K562 (cell line): ENCODE results near the gene HAGHL. TPM values are rescaled to one million over a fixed set of nuclear protein-coding genes. Genes with fewer than 3 reads are reported as not detected.

Experiments
- ATAC-seq: fragments of 200-7000 bp; cut with Tn5 transposase; 3 replicates; pipeline ENCODE4 v1.9.1; 2020; ENCODE audit warnings: moderate library complexity
- BruUV-seq: library from RNA; stranded (reverse); fragments of 400-500 nt; replicated peaks from 2 replicates; lab custom pipeline; 2021; lab: Mats Ljungman, UMichigan
- CTCF ChIA-PET: fragments of 300-600 bp; formaldehyde crosslinking; extraction: SDS; loops from one replicate; lab custom pipeline; 2021; ENCODE audit warnings: low intra/inter-chr PET ratio; lab: Yijun Ruan, JAX
- POLR2A ChIA-PET: fragments of 300-600, 350-650 bp; sonication (Branson Sonifier 250); formaldehyde crosslinking; extraction: SDS; loops from one replicate; lab custom pipeline; 2021; ENCODE audit warnings: antibody characterized with exemption, inconsistent platforms; lab: Yijun Ruan, JAX
- DNase-seq, 4 experiments: peaks; one replicate each; pipeline versions ENCODE4 v3.0.0 to v3.0.0-alpha.2; 2011 to 2018; ENCODE audit warnings: low spot score in 3 of 4, mixed read lengths in 3 of 4; ENCODE audit errors: extremely low read depth in 1 of 4
- FAIRE-seq: peaks from 2 replicates; lab custom pipeline; 2011; peaks lifted over from hg19 to GRCh38; lab: Jason Lieb, UNC
- H2AFZ ChIP-seq: 2 replicates; pipeline ENCODE4 v1.6.0; 2011; ENCODE audit warnings: low read depth, low read length, control low read depth, inconsistent platforms
- H3K27ac ChIP-seq: fragments of 200-600 bp; 3 replicates; pipeline ENCODE4 v1.8.0; 2011; ENCODE audit warnings: low read depth, mild to moderate bottlenecking, control low read depth, inconsistent platforms, low read length, moderate library complexity, mixed read lengths; ENCODE audit errors: extremely low read depth
- H3K27me3 ChIP-seq, 2 experiments: fragments of 300-600 bp in 1 of 2; 2 replicates in 1 of 2; 3 replicates in 1 of 2; pipeline versions ENCODE4 v1.6.0 to v1.8.0; 2011; ENCODE audit warnings: inconsistent platforms in 2 of 2, low read length in 2 of 2, mild to moderate bottlenecking in 1 of 2, mixed read lengths in 1 of 2, moderate library complexity in 1 of 2; ENCODE audit not compliant: control insufficient read depth in 2 of 2, insufficient read depth in 2 of 2
- H3K36me3 ChIP-seq: fragments of 300-600 bp; 3 replicates; pipeline ENCODE4 v1.8.0; 2011; ENCODE audit warnings: mild to moderate bottlenecking, low read length, inconsistent platforms; ENCODE audit not compliant: control insufficient read depth, insufficient read depth
- H3K4me1 ChIP-seq, 2 experiments: fragments of 200-600 bp in 1 of 2; replicated peaks in 1 of 2; 2 replicates in 1 of 2; 3 replicates in 1 of 2; pipeline versions ENCODE4 v1.5.1 to v1.8.0; 2011; ENCODE audit warnings: inconsistent platforms in 2 of 2, low read length in 2 of 2, mild to moderate bottlenecking in 1 of 2, mixed read lengths in 1 of 2, moderate library complexity in 1 of 2; ENCODE audit not compliant: control insufficient read depth in 2 of 2, insufficient read depth in 2 of 2
- H3K4me2 ChIP-seq: 2 replicates; pipeline ENCODE4 v1.6.1; 2011; ENCODE audit warnings: low read length, control low read depth, inconsistent platforms, mixed read lengths; ENCODE audit not compliant: insufficient read depth
- H3K4me3 ChIP-seq: fragments of 200-600 bp; sonication (generic), shearing (Covaris generic); 2 replicates; pipeline ENCODE4 v1.5.1; 2016; ENCODE audit warnings: control low read depth, inconsistent platforms
- H3K79me2 ChIP-seq: fragments of 200-600 bp; 3 replicates; pipeline ENCODE4 v1.8.0; 2011; ENCODE audit warnings: low read length, inconsistent platforms; ENCODE audit not compliant: control insufficient read depth, insufficient read depth
- H3K9ac ChIP-seq, 2 experiments: 2 replicates each; pipeline versions ENCODE4 v1.6.0 to v1.6.1; 2011; ENCODE audit warnings: low read depth in 2 of 2, low read length in 2 of 2, control low read depth in 1 of 2, inconsistent platforms in 1 of 2, mild to moderate bottlenecking in 1 of 2, mixed read lengths in 1 of 2; ENCODE audit not compliant: insufficient read depth in 1 of 2
- H3K9me1 ChIP-seq: one replicate; pipeline ENCODE4 v1.6.0; 2011; ENCODE audit warnings: inconsistent platforms, mild to moderate bottlenecking, low read length, moderate library complexity; ENCODE audit not compliant: control insufficient read depth, insufficient read depth
- H3K9me3 ChIP-seq: replicated peaks from 2 replicates; pipeline ENCODE4 v1.5.1; 2011; ENCODE audit warnings: low read depth, low read length, inconsistent platforms; ENCODE audit not compliant: control insufficient read depth, insufficient read depth
- H4K20me1 ChIP-seq: replicated peaks from 2 replicates; pipeline ENCODE4 v1.6.1; 2011; ENCODE audit warnings: low read length, inconsistent platforms, mixed read lengths; ENCODE audit not compliant: control insufficient read depth, insufficient read depth
- CAMTA2 ChIP-seq: fragments of 250-450 bp; sonication (Bioruptor Pico); conservative IDR thresholded peaks from 2 replicates; pipeline ENCODE4 v1.5.1; 2022
- EGR1 ChIP-seq: fragments of 450-650 bp; conservative IDR thresholded peaks from 2 replicates; pipeline ENCODE4 v1.6.1; 2017; ENCODE audit warnings: mild to moderate bottlenecking
- PTBP1 ChIP-seq: fragments of 200-400 bp; formaldehyde crosslinking; IDR thresholded peaks from 2 replicates; pipeline ENCODE4 v1.6.1; 2017; ENCODE audit warnings: low read depth, low read length
- WHSC1 ChIP-seq: IDR thresholded peaks from one replicate; pipeline ENCODE4 v1.6.1; 2012; ENCODE audit warnings: low read length, control low read depth, inconsistent platforms
- ZBTB11 ChIP-seq, 3 experiments: fragments of 200-800 bp in 1 of 3; fragments of 250-450 bp in 1 of 3; fragments of 450-650 bp in 1 of 3; sonication (Bioruptor Pico) in 1 of 3; sonication (Bioruptor generic) in 1 of 3; formaldehyde crosslinking in 1 of 3; IDR thresholded peaks; 2 replicates each; pipeline versions ENCODE4 v1.6.1 to v1.8.0; 2016 to 2022; ENCODE audit warnings: mild to moderate bottlenecking in 2 of 3, missing genetic modification characterization in 2 of 3, missing compliant biosample characterization in 1 of 3, moderate library complexity in 1 of 3
- ZNF282 ChIP-seq: sonication (generic); formaldehyde crosslinking; IDR thresholded peaks from 2 replicates; pipeline ENCODE4 v1.8.1; 2023; ENCODE audit warnings: missing genetic modification reagents
- WGBS: fragments of 100-300 bp; shearing (Covaris generic); methylation state at CpG from one replicate; pipeline ENCODE4 v1.1.6; 2016; ENCODE audit warnings: low coverage, mixed read lengths; ENCODE audit not compliant: insufficient coverage; ENCODE audit errors: missing lambda C conversion rate; 5-methylcytosine and 5-hydroxymethylcytosine counted together
- in situ Hi-C: fragments of 300-500 bp; cut with MboI; formaldehyde crosslinking; loops from 4 replicates; pipeline ENCODE4 v1.15.0; 2018; ENCODE audit warnings: inconsistent platforms, mixed read lengths
- intact Hi-C: fragments of 100-400 bp; cut with micrococcal nuclease; formaldehyde crosslinking; loops from 2 replicates; pipeline ENCODE4 v1.14.2; 2022
- polyA plus RNA-seq, 8 experiments: library from polyadenylated mRNA; depleted of rRNA in 4 of 8; stranded (reverse) in 5 of 8; unstranded in 3 of 8; fragments of >200 nt; fragmentation: Nextera tagmentation in 2 of 8; fragmentation: Illumina TruSeq in 1 of 8; extraction: Ambion mirVana in 2 of 8; extraction: Trizol in 1 of 8; gene quantifications; 2 replicates each; pipeline versions ENCODE4 v1.2.1 to v1.2.3, GENCODE V29; 2011 to 2014; ENCODE audit warnings: inconsistent platforms in 1 of 8, missing spikeins in 1 of 8
- total RNA-seq, 7 experiments: library from RNA; depleted of rRNA in 6 of 7; stranded (reverse); fragments of >200 nt in 6 of 7; fragmentation: Illumina TruSeq in 2 of 7; extraction: Trizol in 2 of 7; gene quantifications; 2 replicates each; pipeline versions ENCODE4 v1.2.1 to v1.2.3, GENCODE V29; 2011 to 2021; ENCODE audit warnings: low replicate concordance in 1 of 7
- TF ChIP-seq, protein P1 (sequence below): fragments of 450-650 bp; formaldehyde crosslinking; IDR thresholded peaks from 2 replicates; pipeline ENCODE4 v1.4.0; 2020; ENCODE audit warnings: mild to moderate bottlenecking

HAGHL gene
- total and polyA plus RNA-seq, 9 of the 15 experiments (the other 6 are each of a cell fraction or from before 2014, with no cell fraction given) = 0.31 to 83.4 (median 20.7) TPM

GRCh38 chr16:760065-760464, 33.2 kb downstream of the HAGHL start (continued):
- TF ChIP-seq ZBTB11 (CRISPR knock-in tag; IDR thresholded peaks at IDR 0.05) = no peak
- no peak for TF ChIP-seq PTBP1
- TF ChIP-seq ZNF282 (CRISPR knock-in tag) = no peak
- no peak for TF ChIP-seq CAMTA2

DNA sequence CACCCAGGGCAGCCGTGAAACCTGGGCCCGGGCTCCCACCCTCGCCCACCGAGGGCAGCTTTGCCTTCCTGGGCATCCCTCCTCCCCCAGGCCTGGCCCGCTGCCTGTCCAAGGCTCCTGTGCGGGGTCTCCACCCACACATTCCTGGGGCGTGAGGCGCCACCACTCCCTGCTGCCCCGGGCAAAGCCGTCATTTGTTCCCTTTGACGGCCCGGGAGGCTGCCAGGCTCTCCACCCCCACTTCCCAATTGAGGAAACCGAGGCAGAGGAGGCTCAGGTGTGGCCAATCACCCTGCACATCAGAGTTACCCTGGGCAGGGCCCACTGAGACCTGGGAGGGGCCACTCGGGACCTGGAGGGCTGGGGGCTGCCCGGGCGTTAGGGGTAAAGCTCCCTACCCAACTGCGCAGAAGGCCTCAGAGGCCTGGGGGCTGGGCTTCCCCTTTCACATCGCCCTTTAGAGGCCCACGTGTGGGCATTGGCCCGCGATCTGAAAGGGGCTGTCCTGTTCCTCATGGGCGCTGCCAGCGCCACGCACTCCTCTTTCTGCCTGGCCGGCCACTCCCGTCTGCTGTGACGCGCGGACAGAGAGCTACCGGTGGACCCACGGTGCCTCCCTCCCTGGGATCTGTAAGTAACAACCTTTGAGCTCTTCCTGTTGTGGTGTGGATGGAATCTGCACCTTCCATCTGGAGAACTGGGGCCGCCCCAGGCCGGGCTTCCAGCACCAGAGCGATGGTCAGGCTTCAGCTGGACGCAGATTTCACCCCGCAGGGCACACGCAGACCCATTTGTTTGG, 33.8 kb downstream of the HAGHL start, which contains the start of gene MSLN:
TSS of gene MSLN (plus strand) at position 190 of the 799 bp plus-strand sequence. CDS start 1,947 bp downstream, outside the sequence.
- ChIA-PET POLR2A (interaction anchor here (0.6 to 2.1 kb wide), 6 partner anchors 10 to 463 kb away, joined by 3 to 4 read pairs (median 3); no protein-coding TSS in a partner anchor), CTCF (no interaction called here)
- H3K79me2 ChIP-seq = no peaks in the 10 kb centered on the region
- H3K9me3 ChIP-seq = no peaks in the 10 kb centered on the region
- intact Hi-C loops (no loop called here), in situ Hi-C loops (no loop called here)
- no peaks in the 10 kb centered on the region for H3K9me1 ChIP-seq
- DNase-seq (no peak), ATAC-seq (no peak), FAIRE-seq (no peak)
- no peak within 1 kb of the TSS for H2AFZ ChIP-seq
- H3K4me2 ChIP-seq = no peak within 1 kb of the TSS
- H3K27me3 ChIP-seq = peaks cover 0 to 6% of the 10 kb centered on the region in 2 experiments; a peak in 1 of 5 replicates
- H3K9ac ChIP-seq = peak within 1 kb of the TSS in 1 of 2 experiments; percentile 81; a peak in 2 of 4 replicates
- TF ChIP-seq, protein P1, sequence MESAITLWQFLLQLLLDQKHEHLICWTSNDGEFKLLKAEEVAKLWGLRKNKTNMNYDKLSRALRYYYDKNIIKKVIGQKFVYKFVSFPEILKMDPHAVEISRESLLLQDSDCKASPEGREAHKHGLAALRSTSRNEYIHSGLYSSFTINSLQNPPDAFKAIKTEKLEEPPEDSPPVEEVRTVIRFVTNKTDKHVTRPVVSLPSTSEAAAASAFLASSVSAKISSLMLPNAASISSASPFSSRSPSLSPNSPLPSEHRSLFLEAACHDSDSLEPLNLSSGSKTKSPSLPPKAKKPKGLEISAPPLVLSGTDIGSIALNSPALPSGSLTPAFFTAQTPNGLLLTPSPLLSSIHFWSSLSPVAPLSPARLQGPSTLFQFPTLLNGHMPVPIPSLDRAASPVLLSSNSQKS (CRISPR knock-in tag) = no peak
- TF ChIP-seq EGR1 = 0 out of 2 replicates have a peak, but pooled peaks have one; percentile 7
- TF ChIP-seq WHSC1 = no peak
- H3K4me1 ChIP-seq = peaks cover 2 to 63% of the 10 kb centered on the region in 2 experiments; a peak in 4 of 5 replicates
- no peaks in the 10 kb centered on the region for H4K20me1 ChIP-seq
- no TSS peak for BruUV-seq
- H3K36me3 ChIP-seq = no peaks in the 10 kb centered on the region
- no peak within 1 kb of the TSS for H3K27ac ChIP-seq
- H3K4me3 ChIP-seq = no peak within 1 kb of the TSS
- WGBS = 46% methylated on average over 30 of the region's 37 CpGs
